ENCODE measurements around the gene GSDME. TPM values are rescaled to one million over a fixed set of nuclear protein-coding genes. Genes with fewer than 3 reads are reported as not detected.
A peak's percentile ranks its signal among the peaks of the same experiment; 100 is the strongest.

The GSDME gene
- total and polyA plus RNA-seq, 4 donors, result 3.2 to 4.0 (median 3.7) TPM

DNA sequence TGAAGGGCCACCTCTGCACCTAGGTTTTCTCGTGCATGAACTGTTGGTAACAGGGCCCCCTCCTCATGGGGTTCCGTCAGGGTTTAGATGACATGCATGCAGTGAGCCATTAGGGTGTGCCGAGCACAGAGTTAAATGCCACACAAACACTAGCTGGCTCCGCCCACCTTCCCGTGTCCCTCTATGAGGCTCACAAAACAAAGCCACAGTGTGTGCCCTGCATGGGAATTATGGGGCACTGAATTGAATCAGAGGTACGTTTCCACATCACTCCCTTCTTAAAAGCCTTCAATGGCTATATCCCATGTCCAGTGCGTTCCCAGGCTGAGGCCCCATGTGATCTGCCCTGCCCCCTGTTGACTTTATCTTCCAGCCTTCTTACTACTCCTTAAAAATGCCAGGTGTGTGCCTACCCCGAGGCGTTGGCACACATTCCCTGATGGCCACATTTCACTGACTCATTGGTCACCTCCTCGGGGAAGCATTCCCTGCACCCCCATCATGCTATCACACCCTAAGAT lies 35.7 kb downstream of the GSDME start:
- Histone ChIP-seq H3K9ac (ENCODE audit: low read depth in 1 of 2, low read length in 2 of 2) (no peak overlapping the region), H3K27me3 (ENCODE audit: control insufficient read depth in 4 of 4, insufficient read depth in 4 of 4, low read length in 3 of 4) (no peaks in the 10 kb centered on the region), H3K9me3 (ENCODE audit: control insufficient read depth in 4 of 4, low read length in 3 of 4) (no peaks in the 10 kb centered on the region), H3K4me1 (ENCODE audit: control insufficient read depth in 4 of 4, insufficient read depth in 4 of 4, low read length in 3 of 4) (no peaks in the 10 kb centered on the region), H3K27ac (ENCODE audit: low read depth in 1 of 2, low read length in 2 of 2) (no peak overlapping the region), H3K36me3 (ENCODE audit: control insufficient read depth in 4 of 4, insufficient read depth in 3 of 4, low read depth in 1 of 4, low read length in 3 of 4) (no peaks in the 10 kb centered on the region), H3K4me3 (ENCODE audit: low read depth in 1 of 3, low read length in 3 of 3) (no peak overlapping the region)
- WGBS, result 78% methylated on average over 10 of the region's 10 CpGs
- TF ChIP-seq, protein P1, sequence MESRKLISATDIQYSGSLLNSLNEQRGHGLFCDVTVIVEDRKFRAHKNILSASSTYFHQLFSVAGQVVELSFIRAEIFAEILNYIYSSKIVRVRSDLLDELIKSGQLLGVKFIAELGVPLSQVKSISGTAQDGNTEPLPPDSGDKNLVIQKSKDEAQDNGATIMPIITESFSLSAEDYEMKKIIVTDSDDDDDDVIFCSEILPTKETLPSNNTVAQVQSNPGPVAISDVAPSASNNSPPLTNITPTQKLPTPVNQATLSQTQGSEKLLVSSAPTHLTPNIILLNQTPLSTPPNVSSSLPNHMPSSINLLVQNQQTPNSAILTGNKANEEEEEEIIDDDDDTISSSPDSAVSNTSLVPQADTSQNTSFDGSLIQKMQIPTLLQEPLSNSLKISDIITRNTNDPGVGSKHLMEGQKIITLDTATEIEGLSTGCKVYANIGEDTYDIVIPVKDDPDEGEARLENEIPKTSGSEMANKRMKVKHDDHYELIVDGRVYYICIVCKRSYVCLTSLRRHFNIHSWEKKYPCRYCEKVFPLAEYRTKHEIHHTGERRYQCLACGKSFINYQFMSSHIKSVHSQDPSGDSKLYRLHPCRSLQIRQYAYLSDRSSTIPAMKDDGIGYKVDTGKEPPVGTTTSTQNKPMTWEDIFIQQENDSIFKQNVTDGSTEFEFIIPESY (IDR thresholded peaks at IDR 0.05), result no peak
- TF ChIP-seq JUND (IDR thresholded peaks at IDR 0.05) (no peak), YY1 (IDR thresholded peaks at IDR 0.05) (no peak), HNF4A (conservative IDR thresholded peaks at IDR 0.05) (no peak), SP1 (IDR thresholded peaks at IDR 0.05) (no peak), NR2F2 (IDR thresholded peaks at IDR 0.05) (no peak), TAF1 (conservative IDR thresholded peaks at IDR 0.05) (no peak), GABPA (IDR thresholded peaks at IDR 0.05 in 1 of 2, conservative IDR thresholded peaks at IDR 0.05 in 1 of 2) (no peak), FOXA2 (IDR thresholded peaks at IDR 0.05) (no peak), EGR1 (IDR thresholded peaks at IDR 0.05; ENCODE audit: low read depth in 2 of 2) (no peak), FOXA1 (IDR thresholded peaks at IDR 0.05) (no peak), RAD21 (IDR thresholded peaks at IDR 0.05) (no peak), HNF4G (IDR thresholded peaks at IDR 0.05) (no peak), RXRA (IDR thresholded peaks at IDR 0.05) (no peak)
- TF ChIP-seq, protein P2, sequence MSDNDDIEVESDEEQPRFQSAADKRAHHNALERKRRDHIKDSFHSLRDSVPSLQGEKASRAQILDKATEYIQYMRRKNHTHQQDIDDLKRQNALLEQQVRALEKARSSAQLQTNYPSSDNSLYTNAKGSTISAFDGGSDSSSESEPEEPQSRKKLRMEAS (IDR thresholded peaks at IDR 0.05), result no peak
- TF ChIP-seq, protein P3, sequence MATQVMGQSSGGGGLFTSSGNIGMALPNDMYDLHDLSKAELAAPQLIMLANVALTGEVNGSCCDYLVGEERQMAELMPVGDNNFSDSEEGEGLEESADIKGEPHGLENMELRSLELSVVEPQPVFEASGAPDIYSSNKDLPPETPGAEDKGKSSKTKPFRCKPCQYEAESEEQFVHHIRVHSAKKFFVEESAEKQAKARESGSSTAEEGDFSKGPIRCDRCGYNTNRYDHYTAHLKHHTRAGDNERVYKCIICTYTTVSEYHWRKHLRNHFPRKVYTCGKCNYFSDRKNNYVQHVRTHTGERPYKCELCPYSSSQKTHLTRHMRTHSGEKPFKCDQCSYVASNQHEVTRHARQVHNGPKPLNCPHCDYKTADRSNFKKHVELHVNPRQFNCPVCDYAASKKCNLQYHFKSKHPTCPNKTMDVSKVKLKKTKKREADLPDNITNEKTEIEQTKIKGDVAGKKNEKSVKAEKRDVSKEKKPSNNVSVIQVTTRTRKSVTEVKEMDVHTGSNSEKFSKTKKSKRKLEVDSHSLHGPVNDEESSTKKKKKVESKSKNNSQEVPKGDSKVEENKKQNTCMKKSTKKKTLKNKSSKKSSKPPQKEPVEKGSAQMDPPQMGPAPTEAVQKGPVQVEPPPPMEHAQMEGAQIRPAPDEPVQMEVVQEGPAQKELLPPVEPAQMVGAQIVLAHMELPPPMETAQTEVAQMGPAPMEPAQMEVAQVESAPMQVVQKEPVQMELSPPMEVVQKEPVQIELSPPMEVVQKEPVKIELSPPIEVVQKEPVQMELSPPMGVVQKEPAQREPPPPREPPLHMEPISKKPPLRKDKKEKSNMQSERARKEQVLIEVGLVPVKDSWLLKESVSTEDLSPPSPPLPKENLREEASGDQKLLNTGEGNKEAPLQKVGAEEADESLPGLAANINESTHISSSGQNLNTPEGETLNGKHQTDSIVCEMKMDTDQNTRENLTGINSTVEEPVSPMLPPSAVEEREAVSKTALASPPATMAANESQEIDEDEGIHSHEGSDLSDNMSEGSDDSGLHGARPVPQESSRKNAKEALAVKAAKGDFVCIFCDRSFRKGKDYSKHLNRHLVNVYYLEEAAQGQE (IDR thresholded peaks at IDR 0.05), result no peak
- TF ChIP-seq, protein P4, sequence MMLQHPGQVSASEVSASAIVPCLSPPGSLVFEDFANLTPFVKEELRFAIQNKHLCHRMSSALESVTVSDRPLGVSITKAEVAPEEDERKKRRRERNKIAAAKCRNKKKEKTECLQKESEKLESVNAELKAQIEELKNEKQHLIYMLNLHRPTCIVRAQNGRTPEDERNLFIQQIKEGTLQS (IDR thresholded peaks at IDR 0.05), result no peak
- TF ChIP-seq, protein P5, sequence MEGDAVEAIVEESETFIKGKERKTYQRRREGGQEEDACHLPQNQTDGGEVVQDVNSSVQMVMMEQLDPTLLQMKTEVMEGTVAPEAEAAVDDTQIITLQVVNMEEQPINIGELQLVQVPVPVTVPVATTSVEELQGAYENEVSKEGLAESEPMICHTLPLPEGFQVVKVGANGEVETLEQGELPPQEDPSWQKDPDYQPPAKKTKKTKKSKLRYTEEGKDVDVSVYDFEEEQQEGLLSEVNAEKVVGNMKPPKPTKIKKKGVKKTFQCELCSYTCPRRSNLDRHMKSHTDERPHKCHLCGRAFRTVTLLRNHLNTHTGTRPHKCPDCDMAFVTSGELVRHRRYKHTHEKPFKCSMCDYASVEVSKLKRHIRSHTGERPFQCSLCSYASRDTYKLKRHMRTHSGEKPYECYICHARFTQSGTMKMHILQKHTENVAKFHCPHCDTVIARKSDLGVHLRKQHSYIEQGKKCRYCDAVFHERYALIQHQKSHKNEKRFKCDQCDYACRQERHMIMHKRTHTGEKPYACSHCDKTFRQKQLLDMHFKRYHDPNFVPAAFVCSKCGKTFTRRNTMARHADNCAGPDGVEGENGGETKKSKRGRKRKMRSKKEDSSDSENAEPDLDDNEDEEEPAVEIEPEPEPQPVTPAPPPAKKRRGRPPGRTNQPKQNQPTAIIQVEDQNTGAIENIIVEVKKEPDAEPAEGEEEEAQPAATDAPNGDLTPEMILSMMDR (IDR thresholded peaks at IDR 0.05; ENCODE audit: low read depth, low read length, missing input control), result no peak
- peak; percentile 27 for DNase-seq (ENCODE audit: low spot score)

Measured in liver (tissue), 9 donors.